Measurements from ENCODE around the gene GNG3. TPM values are rescaled to one million over a fixed set of nuclear protein-coding genes. Genes with fewer than 3 reads are reported as not detected.

Gene GNG3
- total RNA-seq, 4 donors from 2014 or later, result 0.65 to 1.5 (median 1.0) TPM

GRCh38 chr11:62726156-62726914 is 18.9 kb downstream of the GNG3 start:
- no peak for TF ChIP-seq POLR2A (IDR thresholded peaks at IDR 0.05; ENCODE audit: low read depth)
- no peak for TF ChIP-seq CTCF (IDR thresholded peaks at IDR 0.05)
- TF ChIP-seq EP300 (IDR thresholded peaks at IDR 0.05), result no peak
- DNase-seq (ENCODE audit: extremely low spot score), result no peak
- 0% methylated on average over 10 of the region's 51 CpGs for WGBS
- Histone ChIP-seq H3K9me3 (no peaks in the 10 kb centered on the region), H3K27me3 (no peaks in the 10 kb centered on the region), H3K4me3 (peak overlapping the region; percentile 85 to 94 (median 90)), H3K27ac (replicated peaks in 1 of 4) (peak overlapping the region; percentile 89 to 97 (median 94)), H3K36me3 (peaks cover 24 to 43% (median 35%) of the 10 kb centered on the region in 4 donors), H3K4me1 (peaks cover 46 to 68% (median 61%) of the 10 kb centered on the region in 4 donors)
- intact Hi-C loops (cut with DNase I), result no loop called here

GRCh38 chr11:62726915-62727164 is 19.4 kb downstream of the GNG3 start:
- H3K27me3 ChIP-seq, result no peaks in the 10 kb centered on the region
- intact Hi-C loops (cut with DNase I), result no loop called here
- WGBS, result no CpG with 5 or more reads among the region's 37 CpGs

GRCh38 chr11:62727165-62727871 is 19.8 kb downstream of the GNG3 start, which contains the start of gene HNRNPUL2:
Gene HNRNPUL2 (minus strand): TSS chr11:62727457. CDS start chr11:62727156, 301 bp downstream.
- peak within 1 kb of the TSS; percentile 85 to 94 (median 90) for H3K4me3 ChIP-seq
- intact Hi-C loops (cut with DNase I), result no loop called here
- WGBS, result 1% methylated on average over 29 of the region's 72 CpGs
- no peaks in the 10 kb centered on the region for H3K9me3 ChIP-seq
- H3K36me3 ChIP-seq, result peaks cover 14 to 41% (median 25%) of the 10 kb centered on the region in 4 donors
- TF ChIP-seq POLR2AphosphoS5 (IDR thresholded peaks at IDR 0.05), result peak; percentile 95 to 97
- no peak for TF ChIP-seq EP300 (IDR thresholded peaks at IDR 0.05)
- TF ChIP-seq CTCF (IDR thresholded peaks at IDR 0.05), result peak in 1 of 3 experiments; percentile 10
- TF ChIP-seq POLR2A (IDR thresholded peaks at IDR 0.05; ENCODE audit: low read depth), result peak; percentile 91
- H3K27ac ChIP-seq (replicated peaks in 1 of 4), result peak within 1 kb of the TSS; percentile 89 to 97 (median 94)
- peaks cover 46 to 72% (median 67%) of the 10 kb centered on the region in 4 donors for H3K4me1 ChIP-seq
- DNase-seq (ENCODE audit: extremely low spot score), result peak; percentile 98
- no peaks in the 10 kb centered on the region for H3K27me3 ChIP-seq

More at GRCh38 chr11:62726915-62727164, 19.4 kb downstream of the GNG3 start:
- TF ChIP-seq CTCF (IDR thresholded peaks at IDR 0.05), result no peak
- no peak for TF ChIP-seq POLR2AphosphoS5 (IDR thresholded peaks at IDR 0.05)
- no peak for TF ChIP-seq EP300 (IDR thresholded peaks at IDR 0.05)
- TF ChIP-seq POLR2A (IDR thresholded peaks at IDR 0.05; ENCODE audit: low read depth), result no peak
- Histone ChIP-seq H3K27ac (replicated peaks in 1 of 4) (peak overlapping the region; percentile 89 to 97 (median 94)), H3K4me1 (peaks cover 46 to 72% (median 66%) of the 10 kb centered on the region in 4 donors), H3K9me3 (no peaks in the 10 kb centered on the region), H3K4me3 (peak overlapping the region; percentile 85 to 94 (median 90)), H3K36me3 (peaks cover 19 to 42% (median 30%) of the 10 kb centered on the region in 4 donors)
- no peak for DNase-seq (ENCODE audit: extremely low spot score)

GRCh38 chr11:62727872-62728170 is 20.3 kb downstream of the GNG3 start:
- H3K9me3 ChIP-seq, result no peaks in the 10 kb centered on the region
- peaks cover 9 to 41% (median 20%) of the 10 kb centered on the region in 4 donors for H3K36me3 ChIP-seq
- intact Hi-C loops (cut with DNase I), result no loop called here
- H3K27me3 ChIP-seq, result no peaks in the 10 kb centered on the region
- peak overlapping the region; percentile 89 to 97 (median 94) for H3K27ac ChIP-seq (replicated peaks in 1 of 4)
- DNase-seq (ENCODE audit: extremely low spot score), result peak; percentile 97
- no peak for TF ChIP-seq POLR2A (IDR thresholded peaks at IDR 0.05; ENCODE audit: low read depth)
- TF ChIP-seq EP300 (IDR thresholded peaks at IDR 0.05), result no peak
- no peak for TF ChIP-seq POLR2AphosphoS5 (IDR thresholded peaks at IDR 0.05)
- no peak for TF ChIP-seq CTCF (IDR thresholded peaks at IDR 0.05)
- H3K4me3 ChIP-seq, result peak overlapping the region; percentile 85 to 94 (median 90)
- H3K4me1 ChIP-seq, result peaks cover 46 to 77% (median 66%) of the 10 kb centered on the region in 4 donors
- WGBS, result under 1% methylated on average over 20 of the region's 20 CpGs
